Activated CD4-positive, alpha-beta T cell treated with anti-CD3 and anti-CD28 coated beads for 4 hours (primary cell): ENCODE measurements around the gene FBXW4.

ENCODE experiments used
- DNase-seq, 2 donors: peaks; one replicate each; pipeline ENCODE4 v3.0.0-alpha.2; 2020

The FBXW4 gene

GRCh38 chr10:101694674-101695403 lies at the start of gene FBXW4:
Gene FBXW4 (minus strand): TSS chr10:101695170. CDS start chr10:101695105, 65 bp downstream.
- DNase-seq = peak; percentile 70 to 76

- DNase-seq = no peak
Observed at GRCh38 chr10:101744267-101744666, 49.3 kb upstream of the FBXW4 start.

- no peak for DNase-seq
Observed at GRCh38 chr10:101741938-101742337, 47.0 kb upstream of the FBXW4 start.

GRCh38 chr10:101736666-101737065 lies 41.7 kb upstream of the FBXW4 start:
- no peak for DNase-seq

- DNase-seq = no peak
Observed at GRCh38 chr10:101732096-101732495, 37.1 kb upstream of the FBXW4 start.

GRCh38 chr10:101726115-101726387 lies 31.1 kb upstream of the FBXW4 start:
- no peak for DNase-seq

GRCh38 chr10:101725296-101726114 lies 30.5 kb upstream of the FBXW4 start:
- no peak for DNase-seq

GRCh38 chr10:101724446-101724845 lies 29.5 kb upstream of the FBXW4 start:
- DNase-seq = no peak

- no peak for DNase-seq
Observed at GRCh38 chr10:101723176-101723575, 28.2 kb upstream of the FBXW4 start.

GRCh38 chr10:101721806-101722205 lies 26.8 kb upstream of the FBXW4 start:
- DNase-seq = no peak

GRCh38 chr10:101720606-101721230 lies 25.7 kb upstream of the FBXW4 start:
- no peak for DNase-seq

GRCh38 chr10:101718690-101719275 lies 23.8 kb upstream of the FBXW4 start:
- no peak for DNase-seq

- DNase-seq = no peak
Observed at GRCh38 chr10:101716891-101717659, 22.1 kb upstream of the FBXW4 start.

- no peak for DNase-seq
Observed at GRCh38 chr10:101712997-101713396, 18.0 kb upstream of the FBXW4 start.

GRCh38 chr10:101710793-101711192 lies 15.8 kb upstream of the FBXW4 start:
- no peak for DNase-seq

- no peak for DNase-seq
Observed at GRCh38 chr10:101710059-101710695, 15.2 kb upstream of the FBXW4 start.

- DNase-seq = no peak
Observed at GRCh38 chr10:101709359-101710058, 14.5 kb upstream of the FBXW4 start.

- no peak for DNase-seq
Observed at GRCh38 chr10:101708870-101709269, 13.9 kb upstream of the FBXW4 start.

GRCh38 chr10:101708073-101708472 lies 13.1 kb upstream of the FBXW4 start:
- no peak for DNase-seq

- DNase-seq = no peak
Observed at GRCh38 chr10:101704331-101704730, 9.4 kb upstream of the FBXW4 start.

- DNase-seq = no peak
Observed at GRCh38 chr10:101696632-101697031, 1.7 kb upstream of the FBXW4 start.
